HG03571 (cell line): ENCODE results near the gene KCNMB2.

Experiments used
- ATAC-seq: cut with Tn5 transposase; IDR thresholded peaks from one replicate; pipeline ENCODE4 v1.9.1; 2021; ENCODE audit not compliant: unreplicated experiment

The KCNMB2 gene

DNA sequence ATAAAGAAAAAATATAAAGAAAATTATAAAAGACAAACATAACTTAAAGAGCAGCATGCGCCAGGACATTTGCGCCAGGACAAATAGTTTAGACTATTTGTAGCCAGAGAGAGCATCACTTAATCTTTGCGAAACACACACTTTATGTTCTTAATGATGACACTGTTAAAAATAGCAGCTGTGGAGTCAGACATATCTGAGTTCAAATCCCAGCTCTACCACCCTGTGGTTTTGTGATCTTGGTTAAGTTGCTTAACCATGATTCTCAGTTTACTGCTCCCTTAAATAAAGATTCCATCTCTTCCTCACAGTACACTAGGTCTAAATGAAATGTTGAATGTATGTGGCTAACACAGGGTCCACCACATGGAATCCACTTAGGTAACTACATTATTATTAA is 31.4 kb downstream of the KCNMB2 start:
- no peak for ATAC-seq

DNA sequence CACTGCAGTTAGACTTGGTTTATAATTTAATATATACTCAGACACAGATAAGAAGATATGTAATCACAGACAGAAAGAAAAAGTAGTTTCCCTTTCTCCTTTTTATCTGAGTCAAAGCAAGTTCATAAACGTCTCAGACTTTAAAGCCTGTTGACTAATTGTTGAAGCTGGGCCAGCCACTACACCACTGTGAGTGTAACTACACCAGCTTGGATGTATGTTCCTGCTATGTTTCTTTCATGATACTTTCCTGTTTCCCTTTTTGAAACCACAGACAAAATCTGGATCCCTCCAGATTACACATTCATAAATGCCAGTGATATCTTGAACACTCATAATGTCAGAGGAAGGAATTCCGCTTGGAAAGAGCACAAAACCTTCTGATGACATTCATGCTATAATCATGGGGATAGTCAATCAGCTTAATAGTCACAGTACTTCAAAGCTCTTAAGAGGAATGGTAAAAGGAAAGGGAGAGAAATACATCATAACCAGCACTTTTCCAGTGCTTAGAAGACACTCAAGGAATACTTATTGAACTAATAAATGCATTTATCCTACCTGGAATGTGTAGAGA is 32.0 kb downstream of the KCNMB2 start:
- ATAC-seq, result no peak

DNA sequence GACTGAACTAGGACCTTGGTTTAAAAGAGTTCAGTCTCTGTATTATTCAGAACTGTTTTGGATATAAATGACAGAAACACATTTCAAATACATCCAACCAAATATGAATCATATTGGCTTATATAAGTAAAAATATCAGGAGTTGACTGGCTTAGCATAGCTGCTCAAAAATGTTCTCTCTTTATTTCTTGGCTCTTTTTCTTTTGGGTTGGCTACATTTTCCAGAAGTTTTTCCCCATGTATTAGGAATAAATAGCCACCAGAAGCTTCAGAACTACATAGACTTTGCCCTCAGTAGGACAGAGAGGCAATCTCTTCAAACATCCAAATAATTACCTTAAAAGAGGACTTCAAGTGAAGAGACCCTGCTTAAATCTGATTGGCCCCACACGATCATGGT is 32.7 kb downstream of the KCNMB2 start:
- ATAC-seq, result no peak

DNA sequence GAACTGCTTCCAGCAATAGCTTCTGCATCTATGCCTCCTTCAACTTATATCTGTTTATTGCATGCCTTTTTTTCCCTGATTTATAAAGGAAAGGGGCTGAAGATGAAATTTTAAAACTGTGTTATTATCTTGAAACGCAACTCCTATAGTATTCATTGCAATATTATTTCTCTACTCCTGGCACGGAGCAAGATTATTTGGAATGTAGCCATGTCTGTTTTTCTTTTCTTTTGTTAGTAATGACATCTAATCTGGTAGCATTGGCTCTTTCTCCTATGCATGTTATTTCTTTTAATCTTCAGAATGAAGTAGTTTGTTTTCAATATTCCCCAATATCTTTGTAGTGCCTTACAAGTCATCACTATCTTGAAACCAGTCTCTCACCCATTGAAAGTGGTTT is 33.6 kb downstream of the KCNMB2 start:
- ATAC-seq, result no peak

DNA sequence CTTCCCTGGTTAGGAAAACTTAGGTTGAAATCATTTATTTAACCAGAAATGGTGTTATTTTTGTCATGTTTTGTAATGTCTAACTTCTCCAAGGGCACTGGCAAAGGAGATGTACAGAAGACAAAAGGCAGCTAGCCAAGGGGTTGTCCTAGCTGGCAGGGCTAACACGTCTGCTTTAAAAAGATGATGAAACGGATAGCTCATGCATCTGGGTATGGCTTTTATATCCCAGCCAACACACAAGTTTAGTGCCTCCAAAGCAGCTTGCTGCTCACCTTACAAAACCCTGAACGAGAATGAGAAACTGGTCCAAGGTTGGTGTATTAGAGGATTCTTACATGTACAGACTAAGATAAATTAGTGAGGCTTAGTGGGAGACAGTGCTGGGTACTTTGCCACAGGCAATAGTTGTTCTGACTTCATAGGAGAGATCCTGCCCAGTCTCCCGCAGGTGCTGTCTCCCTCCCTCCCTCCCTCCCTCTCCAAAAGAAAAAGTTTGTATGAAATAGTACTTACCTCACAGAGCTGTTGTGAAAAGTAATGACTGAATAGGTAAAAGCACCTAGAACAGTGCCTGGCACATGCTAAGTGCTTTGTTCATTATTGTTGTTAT is 47.8 kb downstream of the KCNMB2 start:
- ATAC-seq, result no peak

DNA sequence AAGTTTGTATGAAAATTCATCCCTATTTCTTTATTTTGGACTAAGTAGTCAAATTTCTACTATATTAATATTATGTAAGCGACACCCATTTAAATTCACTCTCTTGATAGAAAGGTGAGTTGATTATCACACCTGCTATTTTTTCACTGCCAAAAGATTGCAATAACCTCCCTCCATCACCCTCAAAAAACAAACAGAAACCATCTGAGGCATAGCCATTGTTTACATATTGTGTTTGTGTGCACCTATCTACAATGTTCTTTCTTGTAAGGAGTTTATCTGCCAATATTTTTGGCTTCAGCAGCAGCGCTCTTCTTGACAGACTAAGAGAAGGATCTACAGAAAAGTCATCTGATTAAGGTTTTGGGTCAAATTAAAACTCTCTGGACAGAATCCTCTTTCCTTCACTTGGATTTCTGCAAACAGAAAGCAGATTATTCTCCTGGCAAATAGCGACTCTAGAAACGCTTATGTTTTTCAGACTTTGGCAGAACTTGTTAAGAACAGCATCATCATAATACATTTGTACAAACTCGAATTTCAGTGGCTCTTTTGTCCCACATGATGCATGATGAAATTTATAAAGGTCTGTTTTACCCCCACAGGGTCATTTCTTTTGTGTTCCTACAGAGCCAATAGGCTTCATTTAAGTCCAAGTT is 48.6 kb downstream of the KCNMB2 start:
- no peak for ATAC-seq

DNA sequence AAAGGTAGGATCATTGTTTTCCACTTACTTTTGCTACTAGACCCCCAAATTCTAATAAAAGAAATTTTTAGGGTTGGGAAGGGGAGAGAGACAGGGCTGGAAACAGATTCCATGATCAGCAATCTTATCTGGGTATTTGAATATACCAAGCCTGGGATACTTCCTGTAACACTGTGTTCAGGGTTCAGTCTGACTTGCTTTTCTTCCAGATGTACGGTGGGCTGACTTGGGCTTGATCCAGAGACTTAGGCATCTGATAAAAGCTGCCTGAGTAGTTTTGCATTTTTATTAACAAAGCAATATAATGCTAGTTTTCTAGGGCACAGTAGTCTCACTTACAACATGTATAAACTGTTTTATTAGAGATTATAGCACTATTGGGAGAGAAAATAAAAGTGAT is 49.2 kb downstream of the KCNMB2 start:
- ATAC-seq, result no peak

DNA sequence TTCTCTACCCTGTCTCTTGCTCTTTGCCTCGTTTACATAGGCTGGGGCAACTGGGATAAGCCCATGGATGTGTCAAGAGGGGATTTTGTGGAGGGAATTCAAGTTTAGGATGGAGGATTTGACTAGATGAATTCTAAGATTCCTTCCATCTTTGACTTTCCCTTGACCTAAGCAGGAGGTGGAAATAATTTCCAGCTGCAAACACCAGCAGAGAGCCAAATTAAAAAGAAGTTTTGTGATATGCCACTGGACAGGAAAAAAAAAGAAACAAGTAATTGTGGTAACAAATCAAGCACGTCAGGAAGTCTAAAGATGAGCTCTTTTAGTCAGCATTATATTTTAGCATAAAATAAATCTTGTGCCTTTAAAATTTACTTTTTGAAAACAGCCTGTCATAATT is 49.8 kb downstream of the KCNMB2 start:
- ATAC-seq, result no peak

DNA sequence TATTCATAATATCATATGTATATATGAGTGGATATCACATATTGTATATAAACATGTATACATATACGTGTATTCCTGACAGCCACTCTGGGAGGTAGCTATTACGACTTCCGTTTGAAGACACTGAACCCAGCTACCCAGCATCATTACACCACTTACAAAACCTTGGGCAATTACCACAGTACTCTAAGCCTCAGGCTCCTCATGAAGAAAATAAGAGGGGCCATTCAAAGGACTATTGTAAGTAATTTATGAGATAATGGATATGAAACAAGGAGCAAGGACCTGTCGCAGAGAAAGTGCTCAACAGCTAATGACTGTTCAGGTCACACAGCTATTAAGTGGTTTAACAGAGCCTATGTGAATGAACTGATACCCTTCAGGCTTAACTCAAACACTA is 52.4 kb downstream of the KCNMB2 start:
- no peak for ATAC-seq

DNA sequence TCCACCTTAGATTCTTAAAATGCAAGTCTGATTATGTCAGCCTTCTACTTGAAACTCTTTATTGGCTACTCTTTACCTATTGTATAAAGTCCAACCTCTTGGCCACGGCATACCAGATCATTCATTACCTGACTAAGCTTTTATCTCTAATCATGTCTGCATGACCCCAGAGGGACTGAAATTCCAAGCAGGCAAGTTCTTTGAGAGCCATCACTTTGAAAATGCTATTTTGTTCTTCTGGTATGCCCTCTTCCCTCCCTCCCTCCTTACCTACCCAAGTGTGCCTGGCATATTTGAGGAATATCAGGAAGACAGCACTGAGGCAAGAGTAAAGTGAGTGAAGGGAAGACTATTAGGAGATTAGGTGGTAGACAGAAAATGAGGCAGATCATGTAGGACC is 57.5 kb downstream of the KCNMB2 start:
- no peak for ATAC-seq

DNA sequence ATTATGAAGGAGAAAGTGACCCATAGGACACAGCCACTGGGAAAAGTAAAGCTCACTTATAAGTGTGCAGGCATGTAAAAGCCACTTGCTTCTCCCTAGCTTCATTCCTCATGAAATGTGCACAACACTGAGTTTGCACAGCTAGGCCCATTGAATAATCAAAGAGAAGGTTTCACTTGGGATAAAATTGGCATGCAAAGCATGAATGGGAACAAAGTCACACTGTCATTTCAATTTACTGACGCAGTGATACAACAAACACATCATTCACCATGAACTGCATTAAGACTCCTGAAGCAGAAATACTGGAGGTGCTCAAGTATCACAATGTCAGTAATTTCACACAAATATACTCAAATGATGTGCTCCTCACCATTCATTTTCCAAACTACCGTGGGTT is 61.1 kb downstream of the KCNMB2 start:
- no peak for ATAC-seq

DNA sequence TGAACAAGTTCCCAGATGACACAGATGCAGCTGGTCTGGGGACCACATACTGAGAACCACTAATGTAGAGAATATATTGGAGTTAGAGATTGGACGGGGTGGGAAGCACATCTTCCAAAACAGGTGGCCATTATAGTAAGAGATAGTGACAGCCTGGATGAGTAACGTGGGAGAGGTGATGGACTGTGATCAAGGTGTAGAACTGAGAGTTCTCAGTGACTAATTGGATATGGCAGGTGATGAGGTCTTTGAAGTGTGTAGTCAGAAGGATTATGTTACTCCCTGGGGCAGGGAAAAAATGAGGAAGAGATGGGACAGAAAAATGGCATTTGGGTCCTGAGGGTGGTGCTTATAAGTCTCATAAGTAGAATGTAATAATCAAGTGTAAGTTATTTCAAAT is 66.6 kb downstream of the KCNMB2 start:
- ATAC-seq, result no peak

DNA sequence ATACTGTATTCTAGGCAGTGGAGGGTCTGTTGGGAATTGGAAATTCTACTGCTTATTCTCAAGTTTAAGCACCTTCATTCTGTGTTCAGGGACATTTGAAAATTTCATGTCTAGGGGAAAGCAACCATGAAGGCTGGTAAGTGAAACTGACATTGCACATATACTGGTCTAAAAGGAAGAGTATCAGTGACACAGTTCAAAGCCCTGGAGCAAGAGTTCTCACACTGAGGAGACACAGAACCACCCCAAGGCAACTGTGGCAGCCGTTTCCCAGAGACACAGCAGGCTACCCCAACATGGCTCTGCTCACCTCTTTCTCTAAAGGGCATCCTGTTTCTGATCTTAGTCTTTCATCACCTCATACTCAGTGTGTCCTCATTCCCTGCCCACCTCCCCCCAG is 67.5 kb downstream of the KCNMB2 start:
- ATAC-seq, result no peak

DNA sequence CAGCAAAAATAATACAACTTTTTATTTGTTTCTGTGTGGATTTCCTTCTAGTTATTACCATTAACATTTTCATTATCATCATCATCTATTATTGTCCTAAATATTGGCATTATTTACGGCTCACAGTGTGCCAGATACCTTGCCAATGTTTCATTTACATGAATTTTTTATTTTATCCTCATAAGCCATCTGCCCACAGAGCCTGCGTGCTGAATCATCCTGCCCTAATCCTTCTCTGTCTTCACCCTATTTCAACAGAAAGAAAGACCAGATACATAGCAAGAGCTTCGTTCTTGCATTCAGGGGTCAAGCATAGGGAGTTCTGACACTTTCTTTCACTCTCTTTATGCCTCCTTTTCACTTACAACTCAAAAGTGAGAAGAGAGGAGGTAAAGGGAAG is 82.0 kb downstream of the KCNMB2 start:
- no peak for ATAC-seq

DNA sequence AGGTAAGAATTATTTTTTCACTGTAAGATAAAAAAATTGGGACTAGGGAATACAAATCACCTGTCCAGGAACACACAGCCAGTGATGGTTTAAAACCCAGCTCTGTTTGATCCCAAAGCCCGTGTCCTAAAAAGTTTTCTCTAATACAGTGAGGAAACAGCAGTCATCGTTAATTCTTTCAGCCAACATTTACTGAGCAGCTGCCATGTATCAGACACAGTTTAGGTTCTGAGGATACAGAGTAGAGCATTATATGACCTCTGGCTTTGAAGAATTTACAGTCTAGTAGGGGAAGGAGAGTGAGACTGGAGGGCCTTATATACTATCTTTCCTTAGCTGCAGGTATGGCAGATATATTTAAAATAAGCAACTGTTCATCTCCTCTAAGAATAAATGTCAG is 82.7 kb downstream of the KCNMB2 start:
- ATAC-seq, result no peak

DNA sequence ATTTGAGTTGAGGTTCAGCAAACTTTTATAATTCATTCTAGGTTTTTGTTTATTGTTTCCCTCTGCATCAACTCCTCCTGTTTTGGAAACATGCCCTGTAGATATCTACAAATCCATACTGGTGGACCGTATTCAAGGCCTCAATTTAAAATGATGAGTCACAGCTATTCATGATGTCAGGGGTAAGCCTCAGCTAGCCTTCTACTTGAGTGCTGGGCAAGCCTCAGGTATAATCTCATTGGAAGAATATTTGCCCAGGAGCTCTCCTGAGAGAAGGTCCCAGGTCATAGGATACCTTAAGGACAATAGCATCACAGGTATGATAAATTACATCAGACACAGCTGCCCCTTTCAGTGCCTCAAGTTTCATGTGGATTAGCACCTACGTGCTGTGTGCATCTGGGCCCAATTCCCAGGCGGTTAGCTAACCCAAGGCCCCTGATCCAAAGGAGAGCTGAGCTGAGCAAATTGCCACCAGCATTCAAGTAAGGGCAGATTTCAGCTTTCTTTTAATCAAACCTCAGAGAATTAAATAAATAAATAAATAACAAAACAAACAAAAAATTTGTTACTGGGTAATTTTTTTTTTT is 87.5 kb downstream of the KCNMB2 start:
- ATAC-seq, result no peak

DNA sequence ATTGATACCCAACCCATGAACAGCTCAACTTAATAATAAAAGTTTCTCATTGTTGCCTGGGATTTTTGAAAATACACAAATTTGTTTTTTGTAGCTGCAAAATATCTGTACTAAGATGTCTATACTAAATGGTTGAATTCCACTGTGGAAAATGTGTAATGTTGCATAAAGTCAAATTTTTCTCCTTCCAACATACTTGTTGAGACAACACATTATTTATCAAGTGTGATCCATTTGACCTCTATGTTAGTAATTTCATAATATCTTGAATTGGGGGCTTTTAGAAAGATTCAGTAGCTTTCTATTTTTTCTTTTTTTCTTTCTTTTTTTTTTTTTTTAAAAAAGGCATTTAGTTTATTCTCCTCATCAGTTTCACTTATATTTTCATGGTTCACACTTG is 88.0 kb downstream of the KCNMB2 start:
- no peak for ATAC-seq

DNA sequence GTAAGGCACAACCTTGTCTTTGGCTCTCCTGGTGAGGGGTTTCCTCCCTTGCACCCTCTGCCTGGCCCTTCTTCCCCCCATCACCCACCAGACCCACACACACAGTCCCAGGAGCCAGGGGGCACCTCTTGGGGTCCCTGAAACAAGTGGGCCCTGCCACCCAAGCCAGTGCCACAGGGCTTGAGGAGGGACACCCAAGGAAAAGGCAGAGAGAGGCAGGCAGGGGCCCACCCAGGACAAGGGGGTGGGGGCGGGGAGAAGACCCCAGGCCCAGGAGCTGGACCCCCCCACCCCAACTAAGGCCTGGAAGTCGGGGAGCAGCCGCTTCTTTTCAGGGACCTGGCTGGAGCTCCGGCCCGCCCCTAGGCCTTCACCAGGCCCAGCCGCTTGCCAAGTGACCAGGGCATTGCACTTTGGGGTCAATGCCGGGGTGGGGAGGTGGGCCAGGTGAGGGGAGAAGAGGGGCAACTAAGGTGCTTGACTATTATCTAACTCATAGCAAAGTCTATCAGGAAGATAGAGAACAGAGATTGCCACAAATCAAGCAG is 88.9 kb downstream of the KCNMB2 start:
- no peak for ATAC-seq

DNA sequence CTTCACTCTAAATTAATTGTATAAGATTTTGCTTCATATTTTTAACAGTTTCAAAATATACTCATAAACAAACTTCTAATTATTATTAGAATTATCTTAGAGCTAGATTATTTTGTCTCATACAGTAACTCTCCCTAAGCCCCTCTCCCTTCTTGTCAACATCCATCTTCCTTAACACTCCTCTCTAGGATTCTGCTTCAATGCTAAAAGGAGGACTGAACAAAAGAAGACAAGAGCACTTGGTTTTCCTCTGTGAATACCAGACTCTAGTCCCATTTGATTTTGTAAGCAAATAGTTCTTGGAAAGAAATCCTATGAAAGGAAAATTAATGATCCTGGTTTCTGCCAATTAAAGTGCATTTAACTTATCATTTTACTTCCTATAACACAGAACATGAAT is 91.8 kb downstream of the KCNMB2 start:
- no peak for ATAC-seq

DNA sequence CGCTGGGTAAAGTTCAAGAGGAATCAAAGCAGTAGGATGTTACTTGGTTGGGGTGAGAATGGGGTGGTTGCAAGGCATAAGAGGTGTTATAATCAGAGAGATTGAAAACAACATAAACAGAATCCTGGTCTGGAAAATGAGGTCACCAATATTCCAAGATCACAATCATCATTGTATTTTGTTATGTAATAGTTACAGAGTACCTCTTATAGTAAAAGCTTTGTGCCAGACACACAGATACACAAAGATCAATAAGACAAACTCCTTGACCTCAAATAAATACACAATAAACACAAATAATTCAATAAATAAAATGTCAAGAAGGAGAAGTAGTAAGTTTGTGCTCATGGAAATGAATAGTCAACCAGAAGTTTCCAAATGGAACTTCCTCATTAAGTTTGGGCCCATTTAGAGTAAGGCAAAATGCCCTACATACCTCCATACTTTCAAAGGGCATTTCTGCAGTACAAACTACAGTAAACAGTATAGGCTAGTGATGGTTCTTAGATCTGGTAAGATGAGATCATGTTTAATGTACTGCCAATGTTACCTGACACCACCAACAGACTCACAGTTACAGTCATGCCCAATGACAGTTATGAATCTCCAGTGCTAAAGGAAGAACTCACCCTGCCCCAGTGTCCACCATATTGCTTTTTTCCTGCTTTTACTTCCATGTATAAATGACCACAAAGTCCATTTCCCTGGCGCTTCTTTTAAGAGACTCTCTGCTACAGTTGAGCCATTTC is 93.4 kb downstream of the KCNMB2 start:
- no peak for ATAC-seq

DNA sequence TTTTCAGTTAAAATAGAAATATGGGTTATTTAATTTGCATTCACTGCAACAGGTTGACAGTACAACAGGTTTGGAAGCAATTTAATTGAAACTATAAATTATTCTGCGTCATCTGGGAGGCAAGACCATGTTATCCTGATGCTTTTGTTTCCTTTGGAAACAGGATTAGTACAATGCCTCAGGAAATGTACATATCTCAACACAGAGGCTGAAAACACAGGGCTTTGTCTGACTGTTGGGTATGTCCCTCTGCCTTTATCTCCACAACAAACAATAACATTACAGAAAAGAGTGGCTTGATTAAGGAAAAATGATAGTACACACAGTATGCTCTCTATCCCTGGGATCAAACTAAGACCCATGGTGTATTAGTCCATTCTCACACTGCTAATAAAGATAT is 95.7 kb downstream of the KCNMB2 start:
- ATAC-seq, result no peak

DNA sequence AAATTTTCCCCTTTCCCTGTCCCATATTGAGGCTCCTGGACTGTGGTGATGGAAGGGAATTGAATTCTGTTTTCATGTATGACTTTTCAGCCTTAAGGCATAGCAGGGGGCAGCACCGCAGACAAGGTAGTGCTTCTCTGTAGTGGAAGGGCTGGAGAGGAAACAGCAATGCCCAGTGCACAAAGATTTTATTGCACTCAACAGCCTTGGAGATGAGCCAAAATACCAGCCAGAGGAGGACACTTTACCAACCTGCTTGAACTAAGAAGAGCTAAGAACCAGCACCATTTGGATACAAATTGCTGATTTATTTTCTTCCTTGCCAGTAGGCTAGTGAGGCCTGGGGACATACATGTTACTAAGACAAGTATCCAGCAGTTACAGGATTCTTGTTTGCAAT is 98.7 kb downstream of the KCNMB2 start:
- no peak for ATAC-seq
